ENCODE results near the gene TSEN2. TPM values are rescaled to one million over a fixed set of nuclear protein-coding genes. Genes with fewer than 3 reads are reported as not detected.

TSEN2 gene
- total RNA-seq (10 to 100 TPM; 11.1 to 24.7 (median 18.5) TPM), polyA plus RNA-seq (10 to 100 TPM; 22.0 to 27.6 (median 25.4) TPM)
- long read RNA-seq, donor 1, partial matches to known transcripts = 0 of 2 reads
- long read RNA-seq, donor 1, other reads (novel, unspliced or antisense) = 0 of 2 reads
- long read RNA-seq, donor 2 = 0 reads
- long read RNA-seq, donor 3, partial matches to known transcripts = 0 of 1 reads
- long read RNA-seq, donor 3, other reads (novel, unspliced or antisense) = 0 of 1 reads
- long read RNA-seq, donor 4, partial matches to known transcripts = 0 of 2 reads
- long read RNA-seq, donor 4, other reads (novel, unspliced or antisense) = 1 of 2 reads
- long read RNA-seq, donor 5, partial matches to known transcripts = 3 of 17 reads
- long read RNA-seq, donor 5, other reads (novel, unspliced or antisense) = 12 of 17 reads
- long read RNA-seq, donor 6, partial matches to known transcripts = 2 of 4 reads
- long read RNA-seq, donor 6, other reads (novel, unspliced or antisense) = 1 of 4 reads
- long read RNA-seq, donor 7 = 0 reads
- long read RNA-seq, donor 8, partial matches to known transcripts = 0 of 1 reads
- long read RNA-seq, donor 8, other reads (novel, unspliced or antisense) = 0 of 1 reads
- long read RNA-seq, donor 9 = 0 reads
- long read RNA-seq, donor 10 = 0 reads

DNA sequence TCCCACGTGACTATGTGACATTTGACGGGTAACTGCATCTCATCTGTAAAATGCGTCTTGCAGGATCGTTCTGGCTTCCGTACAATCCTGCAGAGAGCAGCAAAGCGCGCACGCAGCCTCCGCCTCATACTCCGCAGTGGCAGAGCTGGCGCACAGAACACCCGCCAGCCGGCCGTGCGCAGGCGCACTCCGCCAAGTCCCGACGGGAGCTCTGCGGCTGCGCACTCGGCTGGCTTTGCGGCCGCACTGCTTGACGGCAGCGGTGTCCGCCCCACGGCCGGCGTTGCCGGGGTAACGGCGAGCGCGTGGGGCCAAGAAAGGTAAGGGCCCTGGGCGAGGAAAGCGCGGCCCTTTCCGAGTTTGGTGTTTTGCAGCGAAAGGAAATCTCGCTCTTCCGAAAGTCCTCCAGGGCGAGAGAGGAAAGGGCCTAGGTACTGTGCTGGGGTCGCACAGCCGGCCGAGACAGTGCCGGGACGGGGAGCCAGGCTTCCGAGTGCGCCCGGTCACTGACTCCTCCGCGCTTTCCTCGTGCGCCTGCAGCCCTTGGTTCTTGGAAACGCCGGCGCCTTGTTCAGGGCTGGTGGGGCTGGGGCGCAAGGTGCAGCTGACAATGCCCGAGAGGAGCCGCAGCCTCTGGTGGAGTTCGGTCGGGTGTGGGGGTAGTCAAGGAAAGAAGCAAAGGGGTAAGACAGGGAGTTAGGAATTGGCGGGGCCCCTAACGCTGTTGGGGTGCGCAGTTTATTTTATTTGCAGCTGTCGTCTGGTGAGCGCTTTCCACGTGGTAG is at the start of gene TSEN2:
Gene TSEN2, plus strand, starts transcription at position 283 of the 785 bp plus-strand sequence. CDS start 5,321 bp downstream, outside the sequence.
- peaks cover 7 to 25% of the 10 kb centered on the region in 2 donors for H3K4me1 ChIP-seq (replicated peaks in 1 of 2)
- H3K9me3 ChIP-seq (replicated peaks in 1 of 3) = no peaks in the 10 kb centered on the region
- H3K36me3 ChIP-seq (replicated peaks in 1 of 2) = no peaks in the 10 kb centered on the region
- TF ChIP-seq, protein P1, sequence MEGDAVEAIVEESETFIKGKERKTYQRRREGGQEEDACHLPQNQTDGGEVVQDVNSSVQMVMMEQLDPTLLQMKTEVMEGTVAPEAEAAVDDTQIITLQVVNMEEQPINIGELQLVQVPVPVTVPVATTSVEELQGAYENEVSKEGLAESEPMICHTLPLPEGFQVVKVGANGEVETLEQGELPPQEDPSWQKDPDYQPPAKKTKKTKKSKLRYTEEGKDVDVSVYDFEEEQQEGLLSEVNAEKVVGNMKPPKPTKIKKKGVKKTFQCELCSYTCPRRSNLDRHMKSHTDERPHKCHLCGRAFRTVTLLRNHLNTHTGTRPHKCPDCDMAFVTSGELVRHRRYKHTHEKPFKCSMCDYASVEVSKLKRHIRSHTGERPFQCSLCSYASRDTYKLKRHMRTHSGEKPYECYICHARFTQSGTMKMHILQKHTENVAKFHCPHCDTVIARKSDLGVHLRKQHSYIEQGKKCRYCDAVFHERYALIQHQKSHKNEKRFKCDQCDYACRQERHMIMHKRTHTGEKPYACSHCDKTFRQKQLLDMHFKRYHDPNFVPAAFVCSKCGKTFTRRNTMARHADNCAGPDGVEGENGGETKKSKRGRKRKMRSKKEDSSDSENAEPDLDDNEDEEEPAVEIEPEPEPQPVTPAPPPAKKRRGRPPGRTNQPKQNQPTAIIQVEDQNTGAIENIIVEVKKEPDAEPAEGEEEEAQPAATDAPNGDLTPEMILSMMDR (IDR thresholded peaks at IDR 0.05) = peak in 5 of 6 experiments; percentile 30 to 43 (median 32)
- TF ChIP-seq POLR2A (IDR thresholded peaks at IDR 0.05) = peak; percentile 73 to 91
- 0 to 2% (median 0%) methylated on average over 36 to 69 of the region's 69 CpGs for WGBS, 4 donors
- peak; percentile 93 to 97 (median 96) for DNase-seq
- H3K27ac ChIP-seq = peak within 1 kb of the TSS in 4 of 5 donors; percentile 30 to 80 (median 64)
- intact Hi-C loops (cut with DNase I) = loop anchor here (5.0 to 10.0 kb wide), 2 partner anchors 240 to 347 kb away; no protein-coding TSS in a partner anchor
- no peaks in the 10 kb centered on the region for H3K27me3 ChIP-seq
- H3K4me3 ChIP-seq = peak within 1 kb of the TSS in 3 of 4 donors; percentile 63 to 87 (median 69)

DNA sequence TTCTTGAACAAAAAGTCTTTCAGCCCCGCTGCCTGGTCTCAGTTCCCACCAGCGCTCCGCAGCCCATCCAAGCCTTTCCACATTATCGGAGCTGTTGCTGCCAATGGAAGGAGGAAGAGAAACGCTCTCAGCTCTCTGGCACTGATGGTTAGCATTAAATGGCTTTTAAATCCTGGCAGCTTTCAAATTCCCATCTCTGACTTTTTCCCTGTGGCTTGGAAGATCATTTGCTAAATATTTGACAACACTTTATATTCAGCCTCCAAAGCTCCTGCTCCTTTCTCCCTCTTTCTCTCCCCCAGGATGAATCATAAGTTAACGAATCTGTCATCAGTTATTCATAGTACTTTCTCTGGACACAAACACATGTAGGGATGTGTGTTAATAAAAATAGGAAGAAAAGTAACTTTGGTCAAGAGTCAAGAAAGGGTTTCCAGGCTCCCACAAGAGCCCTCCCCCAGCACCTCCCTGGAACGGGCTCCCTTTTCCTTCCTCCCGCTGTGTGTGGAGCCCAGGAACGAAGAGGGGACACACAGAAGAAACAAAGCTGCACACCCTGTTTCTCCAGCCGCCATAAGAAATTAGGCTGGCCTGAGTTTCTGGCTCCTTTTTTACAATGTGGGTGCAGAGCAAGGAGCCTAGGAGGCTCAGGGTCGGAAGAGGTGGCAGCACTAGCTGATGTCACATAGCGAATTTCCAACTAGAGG is 47.6 kb upstream of the TSEN2 start:
- no peak overlapping the region for H3K27ac ChIP-seq
- H3K4me1 ChIP-seq (replicated peaks in 1 of 2) = no peaks in the 10 kb centered on the region
- intact Hi-C loops (cut with DNase I) = no loop called here
- no peak for DNase-seq
- no peaks in the 10 kb centered on the region for H3K27me3 ChIP-seq
- WGBS, 4 donors = 64 to 74% (median 70%) methylated on average over 12 of the region's 12 CpGs
- no peaks in the 10 kb centered on the region for H3K36me3 ChIP-seq (replicated peaks in 1 of 2)
- H3K4me3 ChIP-seq = no peak overlapping the region
- no peaks in the 10 kb centered on the region for H3K9me3 ChIP-seq (replicated peaks in 1 of 3)
- TF ChIP-seq, protein P1 (IDR thresholded peaks at IDR 0.05) = no peak
- TF ChIP-seq POLR2A (IDR thresholded peaks at IDR 0.05) = no peak

DNA sequence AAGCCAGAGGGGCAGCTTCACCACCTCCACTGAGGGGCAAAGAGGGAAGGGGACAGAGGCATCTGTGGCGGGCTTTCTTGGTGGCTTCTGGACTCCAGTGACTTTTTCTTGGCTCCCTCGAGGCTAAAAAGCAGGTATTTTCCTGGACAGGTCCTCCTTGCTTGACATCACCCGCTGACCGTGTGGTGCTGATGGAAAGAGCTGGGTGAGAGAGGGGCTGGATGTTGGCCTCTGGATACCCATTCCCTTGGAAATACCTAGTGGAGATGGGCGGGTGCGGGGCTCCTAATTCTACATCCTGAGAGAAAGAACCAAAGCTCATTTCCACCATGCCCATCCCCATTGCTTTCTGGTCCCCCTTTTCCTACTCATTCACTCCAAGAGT is 47.1 kb upstream of the TSEN2 start:
- Histone ChIP-seq H3K27ac (no peak overlapping the region), H3K36me3 (replicated peaks in 1 of 2) (no peaks in the 10 kb centered on the region)
- intact Hi-C loops (cut with DNase I) = no loop called here

More for the DNA sequence above, 47.1 kb upstream of the TSEN2 start:
- no peak for DNase-seq
- WGBS, 4 donors = 86 to 90% (median 88%) methylated on average over 5 to 6 of the region's 6 CpGs
- Histone ChIP-seq H3K27me3 (no peaks in the 10 kb centered on the region), H3K4me3 (no peak overlapping the region), H3K9me3 (replicated peaks in 1 of 3) (no peaks in the 10 kb centered on the region), H3K4me1 (replicated peaks in 1 of 2) (no peaks in the 10 kb centered on the region)
- TF ChIP-seq POLR2A (IDR thresholded peaks at IDR 0.05) = no peak
- TF ChIP-seq, protein P1 (IDR thresholded peaks at IDR 0.05) = no peak
